GM12878 (cell line): ENCODE results near the gene ARL14.

Experiments used
- CBFB ChIP-seq: IDR thresholded peaks from 2 replicates; pipeline ENCODE4 v1.6.1; 2016; ENCODE audit warnings: antibody characterized with exemption, low read depth
- CTCF ChIP-seq, 3 experiments: IDR thresholded peaks in 2 of 3; conservative IDR thresholded peaks in 1 of 3; 2 replicates each; pipeline ENCODE4 v1.5.1; 2011; ENCODE audit warnings: low read depth in 3 of 3, low read length in 3 of 3, mild to moderate bottlenecking in 3 of 3, control low read depth in 2 of 3, moderate library complexity in 2 of 3, inconsistent platforms in 1 of 3, mixed read lengths in 1 of 3; ENCODE audit not compliant: control insufficient read depth in 2 of 3, insufficient read depth in 1 of 3; ENCODE audit errors: extremely low read depth in 1 of 3
- POLR2A ChIP-seq: IDR thresholded peaks from 2 replicates; pipeline ENCODE4 v1.6.1; 2011; ENCODE audit warnings: low read depth, mild to moderate bottlenecking, low read length
- POLR2AphosphoS5 ChIP-seq: IDR thresholded peaks from 2 replicates; pipeline ENCODE4 v1.6.1; 2011; ENCODE audit warnings: mild to moderate bottlenecking, low read length, inconsistent platforms
- RAD21 ChIP-seq: IDR thresholded peaks from 2 replicates; pipeline ENCODE4 v1.6.1; 2011; ENCODE audit warnings: mild to moderate bottlenecking, low read depth, low read length, moderate library complexity; ENCODE audit not compliant: insufficient read depth
- SP1 ChIP-seq: IDR thresholded peaks from one replicate; pipeline ENCODE4 v1.6.1; 2011; ENCODE audit warnings: low read depth, low read length
- SUZ12 ChIP-seq: fragments of 200-600 bp; sonication (generic); IDR thresholded peaks from one replicate; pipeline ENCODE4 v1.6.1; 2018; ENCODE audit warnings: antibody characterized with exemption, mild to moderate bottlenecking; ENCODE audit not compliant: unreplicated experiment
- TAF1 ChIP-seq: IDR thresholded peaks from 2 replicates; pipeline ENCODE4 v1.6.1; 2011; ENCODE audit warnings: mild to moderate bottlenecking, low read depth, low read length, borderline replicate concordance
- YY1 ChIP-seq: IDR thresholded peaks from 2 replicates; pipeline ENCODE4 v1.6.1; 2011; ENCODE audit warnings: low read depth, mild to moderate bottlenecking, low read length
- ZBTB33 ChIP-seq: fragments of 450-650 bp; IDR thresholded peaks from 2 replicates; pipeline ENCODE4 v1.6.1; 2017; ENCODE audit warnings: mild to moderate bottlenecking
- ZNF24 ChIP-seq: fragments of 450-650 bp; IDR thresholded peaks from 2 replicates; pipeline ENCODE4 v1.6.1; 2017; ENCODE audit warnings: antibody characterized with exemption, mild to moderate bottlenecking

- no peak for TF ChIP-seq ZNF24
- TF ChIP-seq CTCF (IDR thresholded peaks at IDR 0.05 in 2 of 3, conservative IDR thresholded peaks at IDR 0.05 in 1 of 3; ENCODE audit: control insufficient read depth in 2 of 3, extremely low read depth in 1 of 3, insufficient read depth in 1 of 3, low read depth in 3 of 3, low read length in 3 of 3) = peak in 2 of 3 experiments; percentile 12 to 19; a peak in 2 of 6 replicates
- TF ChIP-seq CBFB = no peak
- no peak for TF ChIP-seq ZBTB33
- no peak for TF ChIP-seq TAF1
- no peak for TF ChIP-seq POLR2A
- no peak for TF ChIP-seq SUZ12
- TF ChIP-seq POLR2AphosphoS5 = 0 out of 2 replicates have a peak, but pooled peaks have one; percentile 42
- TF ChIP-seq SP1 = peak; percentile 32
- no peak for TF ChIP-seq RAD21
- TF ChIP-seq YY1 = no peak
These were observed 5.7 kb upstream of the ARL14 start for GRCh38 chr3:160671231-160671630.
